ENCODE results near the gene KIAA0753.

- no peak for TF ChIP-seq POLR2A (IDR thresholded peaks at IDR 0.05)
- TF ChIP-seq, protein P1, sequence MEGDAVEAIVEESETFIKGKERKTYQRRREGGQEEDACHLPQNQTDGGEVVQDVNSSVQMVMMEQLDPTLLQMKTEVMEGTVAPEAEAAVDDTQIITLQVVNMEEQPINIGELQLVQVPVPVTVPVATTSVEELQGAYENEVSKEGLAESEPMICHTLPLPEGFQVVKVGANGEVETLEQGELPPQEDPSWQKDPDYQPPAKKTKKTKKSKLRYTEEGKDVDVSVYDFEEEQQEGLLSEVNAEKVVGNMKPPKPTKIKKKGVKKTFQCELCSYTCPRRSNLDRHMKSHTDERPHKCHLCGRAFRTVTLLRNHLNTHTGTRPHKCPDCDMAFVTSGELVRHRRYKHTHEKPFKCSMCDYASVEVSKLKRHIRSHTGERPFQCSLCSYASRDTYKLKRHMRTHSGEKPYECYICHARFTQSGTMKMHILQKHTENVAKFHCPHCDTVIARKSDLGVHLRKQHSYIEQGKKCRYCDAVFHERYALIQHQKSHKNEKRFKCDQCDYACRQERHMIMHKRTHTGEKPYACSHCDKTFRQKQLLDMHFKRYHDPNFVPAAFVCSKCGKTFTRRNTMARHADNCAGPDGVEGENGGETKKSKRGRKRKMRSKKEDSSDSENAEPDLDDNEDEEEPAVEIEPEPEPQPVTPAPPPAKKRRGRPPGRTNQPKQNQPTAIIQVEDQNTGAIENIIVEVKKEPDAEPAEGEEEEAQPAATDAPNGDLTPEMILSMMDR (IDR thresholded peaks at IDR 0.05), result no peak
Observed at GRCh38 chr17:6531575-6531974, 108.9 kb downstream of the KIAA0753 start.
